GM19452 (cell line): ENCODE data around the gene BTN2A1.
"Not testable (repeated sequence)": the region's sequence is repeated elsewhere in the genome, so short reads cannot be mapped to it uniquely, and the experiment has no call there.

Experiments used
- ATAC-seq: cut with Tn5 transposase; IDR thresholded peaks from one replicate; pipeline ENCODE4 v1.9.1; 2021; ENCODE audit not compliant: unreplicated experiment

Gene BTN2A1

DNA sequence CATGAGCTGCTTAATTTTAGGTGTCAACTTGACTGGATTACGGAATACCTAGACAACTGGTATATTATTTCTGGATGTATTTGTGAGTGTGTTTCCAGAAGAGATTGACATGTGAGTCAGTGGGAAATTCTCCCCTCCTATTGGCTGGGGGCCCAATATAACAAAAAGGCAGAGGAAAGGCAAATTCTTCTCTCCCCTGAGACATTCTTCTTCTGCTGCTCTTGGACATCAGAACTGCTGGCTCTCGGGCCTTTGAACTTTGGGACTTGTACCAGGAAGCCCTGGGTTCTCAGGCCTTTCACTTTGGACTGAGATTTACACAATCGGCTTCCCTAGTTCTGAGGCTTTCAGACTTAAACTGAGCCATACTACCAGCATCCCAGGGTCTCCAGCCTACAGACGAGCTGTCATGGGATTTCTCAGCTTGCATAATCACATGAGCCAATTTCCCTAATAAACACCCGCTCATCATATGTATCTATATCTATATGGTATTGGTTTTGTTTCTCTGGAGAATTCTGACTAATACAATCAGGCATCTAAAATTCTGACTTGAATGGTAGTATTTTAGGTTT lies 25.0 kb upstream of the BTN2A1 start:
- ATAC-seq, result no peak

DNA sequence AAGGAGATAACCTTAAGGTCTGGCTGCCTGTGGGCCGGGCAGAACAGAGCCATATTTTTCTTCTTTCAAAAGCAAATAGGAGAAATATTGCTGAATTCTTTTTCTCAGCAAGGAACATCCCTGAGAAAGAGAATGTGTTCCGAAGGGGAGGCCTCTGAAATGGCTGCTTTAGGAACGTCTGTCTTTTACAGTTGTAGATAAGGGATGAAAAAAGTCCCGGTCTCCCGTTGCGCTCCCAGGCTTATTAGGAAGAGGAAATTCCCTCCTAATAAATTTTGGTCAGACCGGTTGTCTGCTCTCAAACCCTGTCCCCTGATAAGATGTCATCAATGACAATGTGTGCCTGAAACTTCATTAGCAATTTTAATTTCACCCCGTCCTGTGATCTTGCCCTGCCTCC lies 24.1 kb upstream of the BTN2A1 start:
- not testable (repeated sequence) for ATAC-seq

DNA sequence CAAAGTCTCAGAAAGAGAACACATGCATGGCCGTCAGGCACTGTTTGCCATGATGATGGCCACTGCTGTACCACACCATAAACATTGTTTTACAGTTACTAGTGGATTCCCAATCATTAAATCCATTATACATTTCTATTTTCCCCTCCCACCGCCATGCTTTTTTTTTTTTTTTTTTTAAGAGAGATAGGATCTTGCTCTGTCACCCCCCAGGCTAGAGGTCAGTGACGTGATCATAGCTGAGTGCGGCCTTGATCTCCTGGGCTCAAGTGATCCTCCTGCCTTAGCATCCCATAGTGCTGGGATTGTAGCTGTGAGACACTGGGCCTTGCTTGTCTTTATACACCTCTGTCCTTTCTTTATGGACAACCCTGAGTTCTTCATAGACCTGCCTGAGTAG lies 21.7 kb upstream of the BTN2A1 start:
- no peak for ATAC-seq

DNA sequence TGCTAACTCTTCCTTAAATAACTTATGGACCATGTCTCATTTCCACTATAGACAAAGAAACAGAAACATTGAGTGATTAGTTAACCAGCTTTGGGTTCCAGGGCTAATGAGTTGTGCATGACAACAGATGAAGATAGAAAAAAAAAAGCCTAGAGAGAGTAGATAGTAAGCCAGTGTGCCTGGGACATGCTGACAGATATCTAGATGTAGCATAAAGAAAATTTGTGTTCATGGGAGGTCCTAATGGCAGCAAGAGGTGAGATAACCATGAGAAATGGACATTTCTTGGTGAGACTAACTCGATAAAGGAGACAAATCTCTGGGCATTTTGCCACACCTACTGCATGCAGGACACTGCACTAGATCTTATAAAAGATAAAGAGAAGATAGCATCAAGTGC lies 20.2 kb upstream of the BTN2A1 start:
- no peak for ATAC-seq

DNA sequence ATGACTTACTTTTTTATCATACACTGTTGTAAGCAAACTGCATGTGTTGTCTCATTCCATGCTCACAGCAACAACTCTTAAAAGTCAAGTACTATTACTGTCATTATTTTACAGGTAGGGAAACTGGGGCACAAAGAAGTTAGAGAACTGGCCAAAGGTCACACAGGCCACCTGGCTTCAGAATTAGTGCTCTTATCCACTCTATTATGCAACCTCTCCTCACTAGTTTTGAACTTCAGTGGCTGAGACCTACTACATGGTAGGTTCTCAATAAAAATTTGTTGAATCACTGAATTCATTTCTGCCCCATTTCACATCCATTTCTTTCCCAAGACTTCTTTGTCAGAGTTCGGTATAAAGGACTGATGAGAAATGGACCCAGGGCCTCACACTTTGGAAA lies 19.8 kb upstream of the BTN2A1 start:
- no peak for ATAC-seq

DNA sequence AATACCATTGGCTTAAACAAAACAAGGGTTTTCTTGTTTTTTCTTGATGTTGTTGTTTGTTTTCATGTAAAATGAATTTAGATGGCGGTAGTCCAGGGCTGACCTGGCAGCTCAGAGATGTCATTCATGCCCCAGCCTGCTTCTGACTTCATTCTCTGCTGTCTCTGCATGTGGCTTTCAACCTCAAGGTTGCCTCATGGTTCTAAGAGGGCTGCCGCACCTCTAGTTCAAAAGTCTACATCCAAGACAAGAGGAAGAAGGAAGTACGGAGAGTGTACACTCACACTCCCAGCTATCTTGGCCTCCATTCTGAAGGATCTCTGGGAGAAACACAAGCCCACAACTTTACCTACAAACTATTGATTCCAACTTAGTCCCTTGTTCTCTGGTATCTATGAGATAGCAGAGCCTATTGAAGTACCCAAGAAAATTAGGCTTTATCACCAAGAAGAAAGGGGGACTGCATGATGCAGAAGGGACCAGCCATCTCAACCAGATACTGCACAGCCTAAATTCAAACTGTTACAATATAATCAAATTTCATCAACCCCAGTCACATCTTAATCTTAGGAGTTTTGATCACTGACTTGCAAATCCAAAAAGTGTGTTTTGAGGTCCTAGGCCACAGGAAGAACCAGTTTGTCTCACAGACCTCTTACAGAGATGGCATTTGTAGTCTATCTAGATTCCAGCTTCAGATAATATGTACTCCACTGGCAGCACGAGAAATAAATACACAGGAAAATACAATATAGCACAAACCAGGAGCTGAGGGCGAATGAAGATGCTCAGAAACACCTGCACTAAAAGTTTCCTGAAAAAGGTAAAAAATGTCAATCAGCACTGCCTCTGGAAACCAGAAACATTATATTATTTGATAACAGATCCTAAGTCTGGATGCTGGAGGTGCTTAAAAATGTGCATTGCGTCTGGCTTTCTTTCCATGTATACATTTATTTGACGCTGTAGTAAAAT lies 18.3 kb upstream of the BTN2A1 start:
- no peak for ATAC-seq

DNA sequence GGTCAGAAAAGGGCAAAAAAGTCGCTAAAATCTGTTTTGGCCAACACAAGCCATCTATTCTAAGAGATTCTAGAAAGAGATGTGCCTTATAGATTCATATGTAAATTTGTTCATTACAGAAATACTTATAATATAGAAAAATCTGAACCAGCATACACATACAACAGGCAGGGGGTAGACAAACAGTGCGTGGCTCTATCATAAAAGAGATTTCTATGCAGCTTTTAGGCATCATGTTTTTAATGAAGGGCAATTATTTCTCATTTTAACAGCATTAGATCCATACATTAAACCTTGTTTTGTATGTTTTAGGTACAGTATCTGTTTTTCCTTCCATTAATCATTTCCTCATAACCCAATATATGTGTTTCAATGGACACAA lies 16.8 kb upstream of the BTN2A1 start:
- no peak for ATAC-seq

DNA sequence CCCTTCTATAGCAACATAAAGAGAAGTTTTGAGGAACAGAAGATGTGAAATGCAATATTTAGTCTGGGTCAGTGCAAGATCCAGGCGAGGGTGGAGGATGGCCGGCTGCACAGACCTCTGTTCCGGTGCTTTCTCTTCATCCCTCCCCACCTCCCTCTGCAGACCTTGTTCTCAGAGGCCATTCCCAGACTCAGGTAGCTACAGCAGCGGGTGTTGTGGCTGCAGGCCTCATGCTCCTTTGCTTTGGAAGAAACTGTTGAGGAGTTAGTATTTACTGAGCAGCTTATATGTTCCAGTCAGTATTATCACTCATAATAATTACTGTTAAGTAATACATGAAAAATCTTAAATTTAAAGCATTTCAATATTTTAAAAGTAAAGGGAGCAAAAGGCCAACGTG lies 15.8 kb upstream of the BTN2A1 start:
- ATAC-seq, result no peak

DNA sequence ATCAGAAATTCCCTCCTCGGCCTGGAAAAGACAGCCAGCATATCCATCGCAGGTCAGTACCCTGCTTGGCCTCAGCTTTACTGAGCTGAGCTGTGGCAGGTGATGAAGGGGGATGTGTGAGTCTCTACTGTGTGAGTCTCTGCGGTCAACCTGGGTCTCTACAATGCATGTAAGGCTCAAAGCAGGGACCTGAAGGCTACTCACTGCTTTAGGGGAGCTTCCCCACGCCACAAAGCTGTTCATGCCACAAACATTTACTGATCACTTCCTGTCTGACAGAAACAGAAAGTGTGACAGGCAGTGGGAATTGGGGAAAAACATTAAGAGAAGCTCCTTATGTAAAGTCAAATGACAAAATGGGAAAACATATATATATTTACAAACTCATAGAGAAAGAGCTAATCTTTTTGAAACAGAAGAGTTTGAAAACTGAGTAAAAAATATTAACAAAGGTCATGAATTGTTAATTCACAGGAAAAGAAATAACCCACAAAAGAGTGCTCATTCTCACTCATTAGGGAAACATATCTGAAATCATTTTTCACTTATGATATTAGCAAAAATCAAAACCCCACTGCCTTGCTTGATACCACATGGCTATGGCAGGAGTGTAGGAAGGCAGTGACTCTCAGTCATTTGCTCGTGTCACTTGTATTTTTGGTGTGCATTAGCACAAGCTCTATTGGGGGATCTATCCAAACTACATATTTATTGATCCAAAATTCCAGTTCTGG lies 11.7 kb upstream of the BTN2A1 start:
- ATAC-seq, result peak; percentile 76

DNA sequence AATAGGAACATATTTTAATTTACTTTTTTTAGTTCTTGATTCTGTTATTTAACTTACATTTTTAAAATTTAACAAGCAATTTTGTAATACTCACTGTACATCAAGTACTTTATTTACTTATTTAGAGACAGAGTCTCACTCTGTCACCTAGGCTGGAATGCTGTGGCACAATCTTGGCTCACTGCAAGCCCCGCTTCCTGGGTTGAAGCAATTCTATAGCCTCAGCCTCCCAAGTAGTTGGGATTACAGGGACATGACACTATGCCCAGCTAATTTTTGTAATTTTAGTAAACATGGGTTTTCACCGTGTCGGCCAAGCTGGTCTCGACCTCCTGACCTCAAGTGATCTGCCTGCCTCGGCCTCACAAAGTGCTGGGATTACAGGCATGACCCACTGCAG lies 10.5 kb upstream of the BTN2A1 start:
- ATAC-seq, result no peak

DNA sequence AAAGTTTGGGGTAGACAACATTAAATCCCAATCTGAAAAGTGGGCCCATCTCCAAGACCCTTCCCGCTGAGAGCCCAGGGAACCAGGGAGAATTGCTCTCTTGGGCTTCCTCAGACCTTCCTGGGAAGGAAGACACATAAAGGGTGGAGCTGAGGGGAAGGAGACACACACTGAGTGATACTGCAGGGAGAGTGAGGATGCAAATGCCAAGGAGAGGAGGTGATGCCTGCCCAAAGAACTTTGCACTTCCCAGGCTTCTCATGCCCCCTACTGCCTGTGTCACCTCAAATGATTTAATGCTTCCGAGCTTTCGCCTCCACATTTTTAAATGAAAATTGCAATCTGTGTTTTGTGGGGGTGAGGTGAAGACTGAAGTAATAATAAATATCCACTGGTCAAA lies 7.5 kb upstream of the BTN2A1 start:
- no peak for ATAC-seq

DNA sequence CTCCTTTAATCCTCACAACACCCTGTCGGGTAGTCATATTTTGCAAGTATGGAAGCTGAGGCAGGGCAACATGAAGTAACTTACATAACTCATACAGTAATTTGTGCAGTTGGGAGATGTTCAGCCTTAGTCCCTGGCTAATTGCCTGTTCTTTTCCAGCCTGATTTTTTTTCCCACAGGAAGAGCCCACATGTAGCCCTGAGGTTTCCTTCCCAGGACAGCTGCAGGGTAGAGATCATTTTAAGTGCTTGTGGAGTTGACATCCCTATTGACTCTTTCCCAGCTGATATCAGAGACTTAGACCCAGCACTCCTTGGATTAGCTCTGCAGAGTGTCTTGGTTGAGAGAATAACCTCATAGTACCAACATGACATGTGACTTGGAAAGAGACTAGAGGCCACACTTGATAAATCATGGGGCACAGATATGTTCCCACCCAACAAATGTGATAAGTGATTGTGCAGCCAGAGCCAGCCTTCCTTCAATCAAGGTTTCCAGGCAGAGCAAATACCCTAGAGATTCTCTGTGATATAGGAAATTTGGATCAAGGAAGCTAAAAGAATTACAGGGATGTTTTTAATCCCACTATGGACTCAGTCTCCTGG lies 5.0 kb upstream of the BTN2A1 start:
- no peak for ATAC-seq

DNA sequence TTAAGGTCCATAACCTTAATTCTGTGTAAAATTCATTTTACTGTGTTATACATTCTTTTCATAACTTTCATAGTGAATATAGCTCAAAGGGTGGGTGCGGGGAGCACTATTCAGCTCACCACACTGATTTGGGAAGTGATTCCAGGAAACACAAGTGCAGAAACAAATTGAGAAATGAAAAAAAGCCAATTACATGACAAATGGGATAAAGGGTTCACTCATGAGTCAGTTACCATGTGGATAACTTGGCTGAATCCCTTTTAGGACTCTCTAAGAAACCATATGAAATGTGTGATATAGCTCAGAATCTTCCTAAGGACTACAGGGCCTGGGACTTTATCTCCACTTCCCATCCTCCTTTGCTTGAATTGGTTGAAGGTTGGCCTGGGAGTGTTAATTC lies 3.1 kb upstream of the BTN2A1 start:
- no peak for ATAC-seq

DNA sequence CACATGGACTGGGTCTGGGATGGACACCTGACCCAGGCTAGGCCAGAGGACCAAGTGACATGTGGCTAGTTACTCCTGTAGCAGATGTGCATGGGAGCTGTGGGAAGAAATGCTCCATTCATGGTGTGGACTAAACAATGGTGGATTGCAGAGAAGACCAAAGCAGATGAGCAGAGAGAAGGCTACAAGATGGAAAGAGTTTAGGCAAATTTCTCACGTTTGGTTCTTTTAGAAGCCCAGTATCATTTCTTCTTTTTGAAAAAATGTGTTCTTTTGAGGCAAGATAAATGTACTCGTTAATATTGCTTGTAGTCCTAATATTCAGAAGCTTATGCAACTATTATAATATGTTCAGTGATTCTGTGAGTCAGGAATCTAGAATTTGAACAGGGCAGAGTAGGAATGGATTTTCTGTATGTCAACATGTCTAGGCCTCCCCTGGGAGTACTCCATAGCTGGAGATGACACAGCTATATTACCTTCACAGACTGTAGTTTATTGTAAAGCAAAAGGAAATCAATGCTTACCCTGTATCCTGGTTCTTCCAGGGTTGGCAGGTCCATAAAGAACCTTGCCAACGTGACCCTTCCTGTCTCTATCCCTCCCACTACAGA lies 2.3 kb upstream of the BTN2A1 start:
- ATAC-seq, result no peak

DNA sequence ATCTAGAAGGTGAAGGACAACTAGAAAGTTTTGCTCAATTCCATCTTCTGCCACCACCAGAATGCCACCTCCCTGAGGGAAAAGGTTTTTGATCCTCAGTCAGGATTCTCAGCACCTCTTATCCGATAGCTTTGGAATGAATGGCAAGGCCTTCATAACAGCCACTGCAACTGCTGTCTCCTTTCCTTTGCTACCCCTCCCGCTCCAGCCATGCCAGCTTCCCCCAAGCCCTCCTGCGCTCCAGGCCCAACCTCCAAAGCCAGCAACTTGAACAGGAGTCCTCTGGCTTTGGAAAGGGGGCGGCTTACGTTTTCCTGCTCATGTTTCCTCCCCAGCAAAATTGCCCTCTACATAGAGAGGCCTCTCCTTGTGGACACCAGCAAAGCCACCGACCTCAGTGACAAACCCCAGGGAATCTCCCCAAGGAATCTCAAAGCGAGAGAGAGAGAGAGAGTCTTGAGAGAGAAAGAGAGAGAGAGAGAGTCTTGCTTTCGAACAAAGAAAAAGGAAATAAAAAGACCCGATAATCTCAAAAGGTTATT lies 420 bp upstream of the BTN2A1 start:
- ATAC-seq, result peak; percentile 26

DNA sequence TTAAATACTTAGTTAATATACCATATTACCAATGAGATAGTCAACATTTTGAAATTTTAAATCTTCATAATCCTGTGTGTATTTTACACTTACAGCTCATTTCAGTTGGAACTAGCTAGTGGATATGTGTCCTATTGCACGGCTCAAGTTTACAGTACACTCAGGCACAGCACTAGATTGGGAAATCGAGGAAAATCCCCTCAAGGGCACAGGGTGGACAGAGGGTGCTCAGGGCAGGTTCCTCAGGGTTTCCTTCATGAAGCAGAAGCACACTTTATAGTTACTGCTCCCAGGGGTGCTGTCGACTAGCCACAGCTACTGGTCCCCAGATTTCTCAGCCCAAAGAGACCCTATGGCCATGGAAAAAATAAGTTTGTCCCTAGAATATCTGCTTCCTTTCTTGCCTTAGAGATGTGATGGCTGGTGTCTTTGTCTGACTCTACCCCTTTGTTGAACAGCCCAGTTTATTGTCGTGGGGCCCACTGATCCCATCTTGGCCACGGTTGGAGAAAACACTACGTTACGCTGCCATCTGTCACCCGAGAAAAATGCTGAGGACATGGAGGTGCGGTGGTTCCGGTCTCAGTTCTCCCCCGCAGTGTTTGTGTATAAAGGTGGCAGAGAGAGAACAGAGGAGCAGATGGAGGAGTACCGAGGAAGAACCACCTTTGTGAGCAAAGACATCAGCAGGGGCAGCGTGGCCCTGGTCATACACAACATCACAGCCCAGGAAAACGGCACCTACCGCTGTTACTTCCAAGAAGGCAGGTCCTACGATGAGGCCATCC lies 1.5 kb downstream of the BTN2A1 start:
- ATAC-seq, result no peak

DNA sequence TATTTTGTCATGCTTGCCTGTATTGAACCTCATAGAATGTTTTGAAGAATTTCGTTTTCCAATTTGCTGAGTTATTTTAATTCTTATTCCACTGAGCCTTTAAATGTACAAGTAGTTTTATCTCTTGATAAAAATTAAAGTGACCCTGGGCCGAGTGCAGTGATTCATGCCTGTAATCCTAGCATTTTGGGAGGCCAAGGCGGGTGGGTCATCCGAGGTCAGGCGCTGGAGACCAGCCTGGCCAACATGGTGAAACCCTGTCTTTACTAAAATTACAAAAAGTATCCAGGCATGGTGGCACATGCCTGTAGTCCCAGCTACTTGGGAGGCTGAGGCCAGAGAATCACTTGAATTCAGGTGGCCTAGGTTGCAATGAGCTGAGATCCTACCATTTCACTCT lies 3.6 kb downstream of the BTN2A1 start:
- ATAC-seq, result not testable (repeated sequence)

DNA sequence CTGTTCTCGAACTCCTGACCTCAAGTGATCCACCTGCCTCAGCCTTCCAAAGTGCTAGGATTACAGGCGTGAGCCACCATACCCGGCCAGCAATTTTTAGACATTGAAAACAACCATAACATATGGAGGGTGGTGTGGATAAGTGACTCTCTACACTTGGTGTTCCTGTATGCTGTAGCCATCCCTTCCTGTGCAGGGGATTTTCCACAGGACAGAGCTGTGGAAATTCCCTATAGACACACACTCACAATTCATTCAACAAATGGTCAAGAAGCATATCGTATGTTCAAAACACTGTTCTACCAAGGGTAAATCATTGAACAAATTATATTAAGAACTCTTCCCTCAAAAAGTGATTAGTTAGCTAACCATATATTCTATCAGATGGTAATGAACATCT lies 6.3 kb downstream of the BTN2A1 start:
- no peak for ATAC-seq

DNA sequence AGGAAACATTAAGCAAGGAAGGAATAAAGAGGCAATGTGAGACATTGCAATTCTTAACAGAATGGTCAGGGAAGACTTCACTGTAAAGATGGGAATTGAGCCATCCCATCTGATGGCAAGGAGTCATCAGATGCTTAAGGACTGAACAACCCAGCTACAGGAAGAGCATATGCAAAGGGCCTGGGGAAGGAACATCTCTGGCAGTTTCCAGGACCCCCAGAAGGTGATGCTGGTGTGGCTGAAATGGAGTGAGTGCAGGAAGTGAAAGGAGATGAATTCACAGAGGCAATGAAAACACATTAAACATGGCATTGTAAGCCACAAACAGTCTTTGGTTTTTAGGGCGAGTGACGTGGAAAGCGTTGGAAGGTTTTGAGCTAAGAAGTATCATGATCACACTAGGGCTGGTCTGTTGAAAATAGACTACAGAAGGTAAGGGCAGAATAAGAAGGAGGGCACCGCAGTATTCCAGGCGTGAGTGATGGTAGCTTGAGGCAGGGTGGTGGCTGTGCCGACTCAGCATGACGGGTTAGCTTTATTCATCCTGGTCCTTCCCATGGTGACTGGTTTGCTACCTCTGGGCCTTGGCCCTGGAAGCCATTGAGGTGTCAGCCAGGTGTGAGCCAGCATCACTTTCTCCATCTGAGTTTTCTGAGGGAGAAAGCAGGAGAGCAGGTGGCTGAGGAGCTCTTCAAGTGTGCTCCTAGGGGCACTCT lies 6.8 kb downstream of the BTN2A1 start:
- no peak for ATAC-seq
